ENCODE measurements around the gene HSPH1. TPM values are rescaled to one million over a fixed set of nuclear protein-coding genes. Genes with fewer than 3 reads are reported as not detected.
"Not testable (repeated sequence)": the region's sequence is repeated elsewhere in the genome, so short reads cannot be mapped to it uniquely, and the experiment has no call there.

HSPH1 gene
- total and polyA plus RNA-seq, 10 donors: 22.1 to 118 (median 33.9) TPM

- intact Hi-C loops (cut with DNase I; ENCODE audit: low total_unique reads): no loop called here
Observed at GRCh38 chr13:31184451-31184850, 22.7 kb upstream of the HSPH1 start.

DNA sequence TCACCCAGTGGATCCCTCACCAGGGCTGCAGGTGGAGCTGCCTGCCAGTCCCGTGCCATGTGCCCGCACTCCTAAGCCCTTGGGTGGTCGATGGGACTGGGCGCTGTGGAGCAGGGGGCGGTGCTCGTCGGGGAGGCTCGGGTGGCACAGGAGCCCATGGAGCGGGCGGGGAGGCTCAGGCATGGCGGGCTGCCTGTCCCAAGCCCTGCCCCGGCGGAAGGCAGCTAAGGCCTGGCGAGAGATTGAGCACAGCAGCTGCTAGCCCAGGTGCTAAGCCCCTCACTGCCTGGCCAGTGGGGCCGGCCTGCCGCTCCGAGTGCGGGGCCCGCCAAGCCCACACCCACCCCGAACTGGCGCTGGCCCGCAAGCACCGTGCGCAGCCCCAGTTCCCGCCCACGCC lies 21.3 kb upstream of the HSPH1 start:
- no peaks in the 10 kb centered on the region for H3K27me3 ChIP-seq (replicated peaks in 1 of 7)
- H3K27ac ChIP-seq: no peak overlapping the region
- no peak overlapping the region for H3K4me3 ChIP-seq
- H3K36me3 ChIP-seq: no peaks in the 10 kb centered on the region
- intact Hi-C loops (cut with DNase I; ENCODE audit: low total_unique reads): no loop called here
- WGBS, 5 donors: 70 to 96% (median 94%) methylated on average over 2 to 26 of the region's 26 CpGs
- no peak for DNase-seq
- TF ChIP-seq POLR2A (IDR thresholded peaks at IDR 0.05) (no peak), POLR2AphosphoS5 (IDR thresholded peaks at IDR 0.05) (no peak)
- TF ChIP-seq, protein P1, sequence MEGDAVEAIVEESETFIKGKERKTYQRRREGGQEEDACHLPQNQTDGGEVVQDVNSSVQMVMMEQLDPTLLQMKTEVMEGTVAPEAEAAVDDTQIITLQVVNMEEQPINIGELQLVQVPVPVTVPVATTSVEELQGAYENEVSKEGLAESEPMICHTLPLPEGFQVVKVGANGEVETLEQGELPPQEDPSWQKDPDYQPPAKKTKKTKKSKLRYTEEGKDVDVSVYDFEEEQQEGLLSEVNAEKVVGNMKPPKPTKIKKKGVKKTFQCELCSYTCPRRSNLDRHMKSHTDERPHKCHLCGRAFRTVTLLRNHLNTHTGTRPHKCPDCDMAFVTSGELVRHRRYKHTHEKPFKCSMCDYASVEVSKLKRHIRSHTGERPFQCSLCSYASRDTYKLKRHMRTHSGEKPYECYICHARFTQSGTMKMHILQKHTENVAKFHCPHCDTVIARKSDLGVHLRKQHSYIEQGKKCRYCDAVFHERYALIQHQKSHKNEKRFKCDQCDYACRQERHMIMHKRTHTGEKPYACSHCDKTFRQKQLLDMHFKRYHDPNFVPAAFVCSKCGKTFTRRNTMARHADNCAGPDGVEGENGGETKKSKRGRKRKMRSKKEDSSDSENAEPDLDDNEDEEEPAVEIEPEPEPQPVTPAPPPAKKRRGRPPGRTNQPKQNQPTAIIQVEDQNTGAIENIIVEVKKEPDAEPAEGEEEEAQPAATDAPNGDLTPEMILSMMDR (IDR thresholded peaks at IDR 0.05 in 8 of 11, conservative IDR thresholded peaks at IDR 0.05 in 3 of 11): no peak
- no peaks in the 10 kb centered on the region for H3K4me1 ChIP-seq
- H3K9me3 ChIP-seq: peaks cover 0 to under 1% (median 0%) of the 10 kb centered on the region in 8 donors

More at GRCh38 chr13:31184451-31184850, 22.7 kb upstream of the HSPH1 start:
- H3K27ac ChIP-seq: no peak overlapping the region
- no peaks in the 10 kb centered on the region for H3K27me3 ChIP-seq (replicated peaks in 1 of 7)
- no peaks in the 10 kb centered on the region for H3K4me1 ChIP-seq
- no peaks in the 10 kb centered on the region for H3K9me3 ChIP-seq
- no peak for DNase-seq
- TF ChIP-seq POLR2A (IDR thresholded peaks at IDR 0.05): no peak
- TF ChIP-seq, protein P1 (IDR thresholded peaks at IDR 0.05 in 8 of 11, conservative IDR thresholded peaks at IDR 0.05 in 3 of 11): no peak
- no peak for TF ChIP-seq POLR2AphosphoS5 (IDR thresholded peaks at IDR 0.05)
- H3K4me3 ChIP-seq: no peak overlapping the region
- 71 to 93% (median 83%) methylated on average over 6 of the region's 6 CpGs for WGBS, 5 donors
- H3K36me3 ChIP-seq: no peaks in the 10 kb centered on the region

DNA sequence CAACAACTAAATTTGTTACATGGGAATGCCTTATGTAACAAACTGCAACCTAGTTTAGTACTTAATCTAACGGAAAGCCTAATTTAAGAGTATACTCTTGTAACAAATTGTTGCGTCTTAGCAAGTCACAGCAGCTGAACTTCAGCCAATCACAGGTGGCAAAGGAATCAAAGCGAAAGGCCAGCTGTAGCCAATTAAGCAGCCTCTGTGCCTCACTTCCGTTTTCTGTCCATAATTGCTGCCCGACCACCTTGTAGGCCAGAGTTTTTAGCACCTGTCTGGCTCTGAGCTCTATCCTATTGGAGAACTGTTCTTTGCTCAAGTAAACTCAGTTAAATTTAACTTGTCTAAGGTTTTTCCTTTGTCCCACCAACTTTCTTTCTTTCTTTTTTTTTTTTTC lies 18.1 kb upstream of the HSPH1 start:
- Histone ChIP-seq H3K27me3 (replicated peaks in 1 of 7) (no peaks in the 10 kb centered on the region), H3K4me3 (no peak overlapping the region), H3K9me3 (peaks cover 0 to 7% (median 0%) of the 10 kb centered on the region in 8 donors), H3K36me3 (no peaks in the 10 kb centered on the region), H3K4me1 (no peaks in the 10 kb centered on the region), H3K27ac (no peak overlapping the region)
- TF ChIP-seq, protein P1 (IDR thresholded peaks at IDR 0.05 in 8 of 11, conservative IDR thresholded peaks at IDR 0.05 in 3 of 11): no peak
- TF ChIP-seq POLR2AphosphoS5 (IDR thresholded peaks at IDR 0.05) (no peak), POLR2A (IDR thresholded peaks at IDR 0.05) (no peak)
- WGBS, 5 donors: 59 to 81% (median 67%) methylated on average over 5 of the region's 5 CpGs
- intact Hi-C loops (cut with DNase I; ENCODE audit: low total_unique reads): no loop called here
- no peak for DNase-seq

DNA sequence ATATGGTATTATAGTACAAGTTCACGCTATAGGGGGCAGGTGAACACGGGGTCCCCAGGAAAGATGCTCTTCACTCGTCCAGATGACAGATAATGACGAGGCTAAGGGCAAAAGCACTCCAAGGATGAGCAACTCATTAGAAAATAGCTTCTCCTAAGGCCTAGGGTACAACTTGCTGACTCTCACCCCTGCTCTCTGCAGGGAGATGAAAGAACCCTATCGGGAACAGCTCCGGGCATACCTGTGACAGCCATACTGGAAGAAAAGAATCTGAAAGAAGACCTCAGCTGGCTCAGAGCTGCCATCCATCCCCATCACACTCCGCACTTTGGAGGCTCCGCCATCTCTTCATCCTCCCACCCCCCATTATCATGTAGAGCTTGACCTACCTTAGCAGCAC lies 17.5 kb upstream of the HSPH1 start:
- intact Hi-C loops (cut with DNase I; ENCODE audit: low total_unique reads): no loop called here
- no peak overlapping the region for H3K27ac ChIP-seq
- TF ChIP-seq POLR2A (IDR thresholded peaks at IDR 0.05) (no peak), POLR2AphosphoS5 (IDR thresholded peaks at IDR 0.05) (no peak)
- TF ChIP-seq, protein P1 (IDR thresholded peaks at IDR 0.05 in 8 of 11, conservative IDR thresholded peaks at IDR 0.05 in 3 of 11): no peak
- H3K4me3 ChIP-seq: no peak overlapping the region
- 86 to 94% (median 92%) methylated on average over 8 of the region's 8 CpGs for WGBS, 5 donors
- no peaks in the 10 kb centered on the region for H3K4me1 ChIP-seq
- DNase-seq: no peak
- H3K27me3 ChIP-seq (replicated peaks in 1 of 7): no peaks in the 10 kb centered on the region
- H3K36me3 ChIP-seq: no peaks in the 10 kb centered on the region
- H3K9me3 ChIP-seq: peaks cover 0 to 7% (median 0%) of the 10 kb centered on the region in 8 donors

DNA sequence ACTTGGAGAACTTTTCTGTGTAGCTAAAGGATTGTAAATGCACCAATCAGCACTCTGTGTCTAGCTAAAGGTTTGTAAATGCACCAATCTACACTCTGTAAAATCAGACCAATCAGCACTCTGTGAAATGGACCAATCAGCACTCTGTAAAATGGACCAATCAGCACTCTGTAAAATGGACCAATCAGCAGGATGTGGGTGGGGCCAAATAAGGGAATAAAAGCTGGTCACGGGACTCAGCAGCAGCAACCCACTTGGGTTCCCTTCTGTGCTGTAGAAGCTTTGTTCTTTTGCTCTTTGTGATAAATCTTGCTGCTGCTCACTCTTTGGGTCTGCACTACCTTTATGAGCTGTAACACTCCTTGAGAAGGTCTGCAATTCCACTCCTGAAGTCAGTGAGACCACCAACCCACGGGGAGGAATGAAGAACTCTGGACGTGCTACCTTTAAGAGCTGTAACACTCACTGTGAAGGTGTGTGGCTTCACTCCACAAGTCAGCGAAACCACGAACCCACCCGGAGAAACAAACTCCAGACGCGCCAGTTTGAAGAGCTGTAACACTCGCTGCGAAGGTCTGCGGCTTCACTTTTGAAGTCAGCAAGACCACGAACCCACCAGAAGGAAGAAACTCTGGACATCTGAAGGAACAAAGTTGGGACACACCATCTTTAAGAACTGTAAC lies 16.2 kb upstream of the HSPH1 start:
- intact Hi-C loops (cut with DNase I; ENCODE audit: low total_unique reads); H3K27ac ChIP-seq: not testable (repeated sequence)
- WGBS, 5 donors: 80 to 95% (median 84%) methylated on average over 12 of the region's 12 CpGs

More for the DNA sequence above, 16.2 kb upstream of the HSPH1 start:
- not testable (repeated sequence) for H3K4me1 ChIP-seq; H3K36me3 ChIP-seq; H3K27me3 ChIP-seq (replicated peaks in 1 of 7); H3K4me3 ChIP-seq; DNase-seq; H3K9me3 ChIP-seq
